ENCODE results near the gene TAF3.
"Not testable (repeated sequence)": the region's sequence is repeated elsewhere in the genome, so short reads cannot be mapped to it uniquely, and the experiment has no call there.

TAF3 gene

DNA sequence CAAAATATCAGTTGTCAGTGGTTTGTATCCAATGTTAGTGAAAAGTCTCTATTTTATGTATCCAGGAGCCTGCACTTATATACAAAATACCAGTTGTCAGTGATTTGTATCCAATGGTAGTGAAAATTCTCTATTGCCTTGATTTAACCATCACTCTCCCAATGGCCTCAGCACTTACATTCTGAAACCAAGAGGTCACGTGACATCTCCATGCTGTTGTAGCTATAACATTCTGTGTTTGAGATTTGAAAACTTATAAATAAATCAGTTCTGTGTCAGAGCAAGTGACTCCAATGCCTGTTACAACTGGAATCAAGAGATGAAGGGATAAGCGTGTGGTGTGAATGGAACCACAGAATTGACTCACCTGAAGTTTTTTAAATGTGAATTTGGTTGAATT lies 205.5 kb downstream of the TAF3 start:
- H3K27me3 ChIP-seq (ENCODE audit: control insufficient read depth, insufficient read depth, low read length), result no peaks in the 10 kb centered on the region
- H3K36me3 ChIP-seq (ENCODE audit: control insufficient read depth, insufficient read depth, low read length), result no peaks in the 10 kb centered on the region
- H3K4me1 ChIP-seq (ENCODE audit: control insufficient read depth, insufficient read depth, low read length), result no peaks in the 10 kb centered on the region

GRCh38 chr10:8026349-8027259 lies 208.3 kb downstream of the TAF3 start:
- H3K9me3 ChIP-seq (ENCODE audit: control insufficient read depth, insufficient read depth, low read length), result no peaks in the 10 kb centered on the region
- H3K4me3 ChIP-seq (ENCODE audit: low read depth, low read length), result no peak overlapping the region
- no peak overlapping the region for H3K9ac ChIP-seq (ENCODE audit: low read depth, low read length)
- H3K4me1 ChIP-seq (ENCODE audit: control insufficient read depth, insufficient read depth, low read length), result no peaks in the 10 kb centered on the region
- peaks cover 14% of the 10 kb centered on the region for H3K27me3 ChIP-seq (ENCODE audit: control insufficient read depth, insufficient read depth, low read length)
- no peaks in the 10 kb centered on the region for H3K36me3 ChIP-seq (ENCODE audit: control insufficient read depth, insufficient read depth, low read length)

More for the DNA sequence above, 205.5 kb downstream of the TAF3 start:
- Histone ChIP-seq H3K9me3 (ENCODE audit: control insufficient read depth, insufficient read depth, low read length) (no peaks in the 10 kb centered on the region), H3K9ac (ENCODE audit: low read depth, low read length) (no peak overlapping the region), H3K4me3 (ENCODE audit: low read depth, low read length) (no peak overlapping the region)

DNA sequence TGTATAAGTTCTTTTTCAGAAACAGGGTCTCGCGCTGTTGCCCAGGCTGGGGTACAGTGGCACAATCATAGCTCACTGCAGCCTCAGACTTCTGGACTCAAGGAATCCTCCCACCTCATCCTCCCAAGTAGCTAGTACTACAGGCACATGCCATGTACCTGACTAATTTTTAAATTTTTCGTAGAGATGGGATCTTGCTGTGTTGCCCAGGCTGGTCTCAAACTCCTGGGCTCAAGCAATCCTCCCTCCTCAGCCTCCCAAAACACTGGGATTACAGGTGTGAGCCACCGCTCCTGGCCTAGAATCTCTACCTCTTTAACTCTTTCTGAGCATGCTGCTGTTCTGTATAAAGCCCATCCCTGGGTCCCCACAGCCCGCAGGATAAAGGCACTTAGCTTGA lies 212.9 kb downstream of the TAF3 start:
- peaks cover 58% of the 10 kb centered on the region for H3K27me3 ChIP-seq (ENCODE audit: control insufficient read depth, insufficient read depth, low read length)
- not testable (repeated sequence) for H3K9me3 ChIP-seq (ENCODE audit: control insufficient read depth, insufficient read depth, low read length); H3K4me1 ChIP-seq (ENCODE audit: control insufficient read depth, insufficient read depth, low read length); H3K36me3 ChIP-seq (ENCODE audit: control insufficient read depth, insufficient read depth, low read length); H3K9ac ChIP-seq (ENCODE audit: low read depth, low read length); H3K4me3 ChIP-seq (ENCODE audit: low read depth, low read length)

DNA sequence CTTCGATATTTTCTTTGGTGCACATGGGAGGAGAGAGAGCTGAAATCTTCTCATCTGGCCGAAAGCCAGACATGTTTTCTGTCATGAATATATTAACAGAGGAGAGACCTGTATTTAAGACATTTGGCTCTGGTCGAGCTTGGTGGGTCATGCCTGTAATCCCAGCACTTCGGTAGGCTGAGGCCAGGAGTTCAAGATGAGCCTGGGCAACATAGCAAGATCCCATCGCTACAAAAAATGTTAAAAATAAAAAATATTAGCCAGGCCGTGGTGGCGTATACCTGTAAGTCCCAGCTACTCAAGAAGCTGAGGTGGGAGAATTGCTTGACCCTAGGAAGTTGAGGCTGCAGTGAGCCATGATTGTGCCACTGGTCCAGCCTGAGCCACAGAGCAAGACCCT lies 214.3 kb downstream of the TAF3 start:
- no peaks in the 10 kb centered on the region for H3K9me3 ChIP-seq (ENCODE audit: control insufficient read depth, insufficient read depth, low read length)
- H3K4me3 ChIP-seq (ENCODE audit: low read depth, low read length), result no peak overlapping the region
- no peak overlapping the region for H3K9ac ChIP-seq (ENCODE audit: low read depth, low read length)
- H3K4me1 ChIP-seq (ENCODE audit: control insufficient read depth, insufficient read depth, low read length), result no peaks in the 10 kb centered on the region
- peaks cover 72% of the 10 kb centered on the region for H3K27me3 ChIP-seq (ENCODE audit: control insufficient read depth, insufficient read depth, low read length)
- no peaks in the 10 kb centered on the region for H3K36me3 ChIP-seq (ENCODE audit: control insufficient read depth, insufficient read depth, low read length)

GRCh38 chr10:8033812-8034465 lies 215.6 kb downstream of the TAF3 start:
- H3K4me1 ChIP-seq (ENCODE audit: control insufficient read depth, insufficient read depth, low read length), result no peaks in the 10 kb centered on the region
- no peaks in the 10 kb centered on the region for H3K36me3 ChIP-seq (ENCODE audit: control insufficient read depth, insufficient read depth, low read length)
- H3K4me3 ChIP-seq (ENCODE audit: low read depth, low read length), result peak overlapping the region; percentile 36
- H3K9me3 ChIP-seq (ENCODE audit: control insufficient read depth, insufficient read depth, low read length), result no peaks in the 10 kb centered on the region
- peaks cover 85% of the 10 kb centered on the region for H3K27me3 ChIP-seq (ENCODE audit: control insufficient read depth, insufficient read depth, low read length)
- no peak overlapping the region for H3K9ac ChIP-seq (ENCODE audit: low read depth, low read length)

- H3K27me3 ChIP-seq (ENCODE audit: control insufficient read depth, insufficient read depth, low read length), result peaks cover 91% of the 10 kb centered on the region
- peak overlapping the region; percentile 39 for H3K4me3 ChIP-seq (ENCODE audit: low read depth, low read length)
Measured at GRCh38 chr10:8034466-8035005, 216.2 kb downstream of the TAF3 start.

DNA sequence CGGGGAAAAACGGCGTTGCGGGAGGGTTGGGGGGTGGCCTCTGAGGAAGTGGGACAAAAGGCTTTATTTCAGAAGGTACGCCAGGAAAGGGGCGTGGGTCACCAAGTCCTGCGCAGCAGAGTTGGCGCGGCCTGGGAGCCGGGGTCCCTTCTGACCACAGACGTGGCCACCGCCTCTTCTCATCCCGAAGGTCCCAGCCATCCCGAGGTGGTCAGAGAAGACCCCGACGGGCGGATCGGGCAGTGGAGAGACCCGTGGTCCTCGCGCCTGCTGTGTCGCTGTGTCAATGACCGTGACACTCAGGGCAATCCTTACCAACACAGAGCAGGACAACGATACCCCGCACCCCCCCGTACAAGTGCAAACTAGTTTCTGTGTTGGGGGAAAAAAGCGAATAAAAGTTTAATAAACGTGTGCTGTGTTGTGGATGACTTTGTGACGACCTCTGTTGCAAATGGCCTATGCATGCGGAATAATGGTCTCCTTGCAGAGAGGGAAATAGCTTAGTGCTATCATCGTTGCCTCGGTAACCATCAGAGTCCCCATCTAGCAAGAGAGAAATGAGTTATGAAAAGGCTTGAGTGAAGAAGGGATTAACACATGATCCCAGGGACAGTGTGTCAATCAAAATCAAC lies 216.8 kb downstream of the TAF3 start:
- Histone ChIP-seq H3K4me3 (ENCODE audit: low read depth, low read length) (peak overlapping the region; percentile 39), H3K36me3 (ENCODE audit: control insufficient read depth, insufficient read depth, low read length) (no peaks in the 10 kb centered on the region), H3K4me1 (ENCODE audit: control insufficient read depth, insufficient read depth, low read length) (peaks cover 4% of the 10 kb centered on the region), H3K9ac (ENCODE audit: low read depth, low read length) (no peak overlapping the region), H3K9me3 (ENCODE audit: control insufficient read depth, insufficient read depth, low read length) (no peaks in the 10 kb centered on the region), H3K27me3 (ENCODE audit: control insufficient read depth, insufficient read depth, low read length) (peaks cover 97% of the 10 kb centered on the region)

More at GRCh38 chr10:8034466-8035005, 216.2 kb downstream of the TAF3 start:
- no peaks in the 10 kb centered on the region for H3K9me3 ChIP-seq (ENCODE audit: control insufficient read depth, insufficient read depth, low read length)
- H3K4me1 ChIP-seq (ENCODE audit: control insufficient read depth, insufficient read depth, low read length), result peaks cover 2% of the 10 kb centered on the region
- no peak overlapping the region for H3K9ac ChIP-seq (ENCODE audit: low read depth, low read length)
- no peaks in the 10 kb centered on the region for H3K36me3 ChIP-seq (ENCODE audit: control insufficient read depth, insufficient read depth, low read length)

DNA sequence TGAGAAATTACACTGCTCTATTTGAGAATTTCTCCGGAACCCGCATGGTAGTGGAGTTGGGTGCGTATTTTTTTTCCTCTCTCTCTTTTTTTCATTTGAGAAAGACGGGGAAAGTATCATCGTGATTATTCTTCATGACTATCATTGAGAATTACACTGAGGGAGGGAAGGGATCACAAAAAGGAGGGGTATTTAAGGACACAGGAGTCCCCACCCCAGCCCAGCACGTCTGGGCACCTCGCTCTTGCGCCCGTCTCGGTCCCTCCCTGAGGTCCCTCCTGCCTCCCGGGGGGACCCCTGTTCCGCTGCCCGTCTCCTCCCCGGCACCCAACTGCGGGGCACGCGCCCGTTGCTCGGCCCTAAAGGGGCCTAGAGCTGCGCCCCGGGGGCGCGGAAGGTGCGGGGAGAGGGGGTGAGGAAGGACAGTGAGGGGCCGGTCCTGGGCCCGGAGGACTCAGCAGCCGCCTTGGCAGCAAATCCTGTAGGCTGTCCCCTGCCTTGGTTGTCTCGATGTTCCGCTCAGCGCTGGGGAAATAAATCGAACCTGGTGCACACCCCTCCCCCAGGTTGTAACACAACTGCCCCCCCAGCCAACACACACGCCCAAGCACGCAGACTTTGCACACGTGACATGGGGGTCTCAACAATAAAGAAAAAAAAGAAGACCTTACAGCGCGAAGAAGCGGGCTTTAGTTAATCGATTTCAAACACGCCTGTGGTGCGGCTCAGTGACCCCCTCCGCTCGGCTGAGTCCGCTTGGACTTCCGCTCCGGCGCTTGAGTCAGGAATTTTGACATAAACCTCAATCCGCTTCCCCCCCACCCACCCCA lies 217.6 kb downstream of the TAF3 start:
- H3K4me1 ChIP-seq (ENCODE audit: control insufficient read depth, insufficient read depth, low read length), result peaks cover 4% of the 10 kb centered on the region
- H3K9me3 ChIP-seq (ENCODE audit: control insufficient read depth, insufficient read depth, low read length), result no peaks in the 10 kb centered on the region
- peak overlapping the region; percentile 39 for H3K4me3 ChIP-seq (ENCODE audit: low read depth, low read length)
- H3K36me3 ChIP-seq (ENCODE audit: control insufficient read depth, insufficient read depth, low read length), result no peaks in the 10 kb centered on the region
- H3K9ac ChIP-seq (ENCODE audit: low read depth, low read length), result no peak overlapping the region
- H3K27me3 ChIP-seq (ENCODE audit: control insufficient read depth, insufficient read depth, low read length), result peaks cover 98% of the 10 kb centered on the region

GRCh38 chr10:8036506-8037198 lies 218.3 kb downstream of the TAF3 start:
- Histone ChIP-seq H3K9me3 (ENCODE audit: control insufficient read depth, insufficient read depth, low read length) (no peaks in the 10 kb centered on the region), H3K36me3 (ENCODE audit: control insufficient read depth, insufficient read depth, low read length) (no peaks in the 10 kb centered on the region), H3K4me3 (ENCODE audit: low read depth, low read length) (peak overlapping the region; percentile 18), H3K27me3 (ENCODE audit: control insufficient read depth, insufficient read depth, low read length) (peaks cover 98% of the 10 kb centered on the region), H3K9ac (ENCODE audit: low read depth, low read length) (no peak overlapping the region), H3K4me1 (ENCODE audit: control insufficient read depth, insufficient read depth, low read length) (peaks cover 4% of the 10 kb centered on the region)

DNA sequence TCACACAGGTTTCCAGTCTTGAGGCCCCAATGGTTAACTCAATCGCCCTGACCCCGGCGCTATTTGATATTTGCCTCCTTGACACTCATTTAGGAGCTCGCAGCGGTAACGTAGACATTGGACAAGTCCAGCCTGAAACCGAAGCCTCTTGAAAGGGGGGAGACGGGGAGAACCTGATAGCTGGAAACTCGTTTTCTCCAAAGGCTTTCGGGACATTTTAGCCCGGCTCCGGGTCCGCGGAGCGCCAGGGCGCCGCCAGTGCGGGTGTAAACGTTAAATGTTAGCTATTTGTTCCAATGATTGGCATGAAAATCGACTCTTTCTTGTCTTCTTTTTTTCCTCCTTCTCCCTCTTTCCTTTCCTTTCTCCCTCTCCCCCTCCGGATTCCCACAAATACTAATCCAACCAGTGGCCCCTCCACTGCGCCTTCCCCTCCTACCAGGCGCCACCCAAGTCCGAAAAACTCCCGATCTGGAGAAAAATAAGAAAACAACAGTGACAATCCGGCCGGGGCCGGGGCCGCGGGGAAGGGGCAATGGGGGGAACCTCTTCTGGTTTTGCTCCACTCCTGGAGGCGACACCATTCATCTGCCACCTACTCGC lies 219.0 kb downstream of the TAF3 start:
- no peaks in the 10 kb centered on the region for H3K9me3 ChIP-seq (ENCODE audit: control insufficient read depth, insufficient read depth, low read length)
- H3K4me3 ChIP-seq (ENCODE audit: low read depth, low read length), result no peak overlapping the region

More for the DNA sequence above, 219.0 kb downstream of the TAF3 start:
- Histone ChIP-seq H3K9ac (ENCODE audit: low read depth, low read length) (no peak overlapping the region), H3K4me1 (ENCODE audit: control insufficient read depth, insufficient read depth, low read length) (peaks cover 4% of the 10 kb centered on the region), H3K36me3 (ENCODE audit: control insufficient read depth, insufficient read depth, low read length) (no peaks in the 10 kb centered on the region), H3K27me3 (ENCODE audit: control insufficient read depth, insufficient read depth, low read length) (peaks cover 98% of the 10 kb centered on the region)
